Measurements from ENCODE around the gene SAFB2. TPM values are rescaled to one million over a fixed set of nuclear protein-coding genes. Genes with fewer than 3 reads are reported as not detected.

The SAFB2 gene
- total RNA-seq, 1 experiment from 2014 or later, result 22.4 TPM

GRCh38 chr19:5607318-5608275 is 15.0 kb downstream of the SAFB2 start:
- DNase-seq (ENCODE audit: low spot score), result no peak

- no peak for DNase-seq (ENCODE audit: low spot score)
These were observed 17.2 kb downstream of the SAFB2 start for GRCh38 chr19:5605362-5605761.

DNA sequence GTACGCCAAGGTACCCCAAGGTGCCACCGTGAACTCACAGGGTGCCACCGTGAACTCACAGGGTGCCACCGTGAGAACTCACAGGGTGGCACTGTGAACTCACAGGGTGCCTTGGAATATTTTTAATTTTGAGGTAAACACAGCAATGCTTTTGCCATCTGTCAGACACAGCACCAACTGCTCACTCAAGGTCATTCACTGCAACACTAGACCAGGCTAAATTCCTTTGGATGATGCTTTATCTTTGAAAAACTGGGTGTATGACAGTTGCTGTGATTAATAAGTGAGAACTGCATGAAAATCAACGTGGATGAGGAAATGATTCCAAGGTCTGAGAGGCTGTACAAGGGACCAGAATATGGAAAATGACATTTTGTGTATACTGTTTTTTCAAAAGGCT is 18.9 kb downstream of the SAFB2 start:
- no peak for DNase-seq (ENCODE audit: low spot score)

GRCh38 chr19:5600797-5601196 is 21.8 kb downstream of the SAFB2 start:
- no peak for DNase-seq (ENCODE audit: low spot score)

- no peak for DNase-seq (ENCODE audit: low spot score)
These were observed 26.8 kb downstream of the SAFB2 start for GRCh38 chr19:5595745-5596144.

GRCh38 chr19:5595129-5595528 is 27.4 kb downstream of the SAFB2 start:
- DNase-seq (ENCODE audit: low spot score), result no peak

GRCh38 chr19:5594521-5594950 is 28.0 kb downstream of the SAFB2 start:
- no peak for DNase-seq (ENCODE audit: low spot score)

GRCh38 chr19:5593343-5594255 is 29.0 kb downstream of the SAFB2 start:
- no peak for DNase-seq (ENCODE audit: low spot score)

DNA sequence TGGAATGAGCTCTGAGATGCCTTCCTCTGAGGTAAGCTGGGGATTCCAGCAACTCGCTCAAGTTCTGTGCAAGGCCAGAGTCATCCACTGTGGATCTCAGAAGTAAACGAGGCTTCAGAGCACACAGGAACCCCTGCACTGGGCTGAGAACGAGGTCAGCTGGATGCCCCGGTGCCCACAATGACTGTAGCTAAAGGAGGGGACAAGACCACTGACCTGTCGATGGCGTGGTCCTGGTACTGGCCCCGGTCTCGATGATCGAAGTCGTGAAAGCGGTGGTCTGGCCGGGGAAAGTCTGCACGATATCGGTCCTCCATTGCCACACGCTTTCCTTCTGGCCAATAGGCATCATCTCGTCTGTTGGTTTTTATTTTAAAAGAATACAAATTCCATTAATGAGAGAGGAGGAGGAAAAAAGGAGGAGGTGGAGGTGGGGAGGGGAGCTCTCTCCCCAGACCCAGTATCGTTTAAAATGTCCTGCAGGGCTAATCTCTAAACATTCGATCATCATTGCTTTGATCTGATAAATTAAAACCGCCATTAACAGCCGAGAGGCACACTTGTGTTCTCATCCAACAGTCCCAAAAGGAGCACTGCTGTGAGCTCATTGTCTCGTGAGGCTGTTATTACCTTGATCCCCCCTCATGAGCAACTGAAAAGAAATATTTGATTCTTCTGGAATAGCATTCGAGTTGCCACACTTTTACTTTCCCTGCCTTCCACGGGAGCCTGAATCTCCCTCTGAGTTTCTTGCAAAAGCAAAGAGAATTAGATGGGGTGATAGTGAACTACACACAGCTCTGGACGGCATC is 29.8 kb downstream of the SAFB2 start:
- DNase-seq (ENCODE audit: low spot score), result no peak

DNA sequence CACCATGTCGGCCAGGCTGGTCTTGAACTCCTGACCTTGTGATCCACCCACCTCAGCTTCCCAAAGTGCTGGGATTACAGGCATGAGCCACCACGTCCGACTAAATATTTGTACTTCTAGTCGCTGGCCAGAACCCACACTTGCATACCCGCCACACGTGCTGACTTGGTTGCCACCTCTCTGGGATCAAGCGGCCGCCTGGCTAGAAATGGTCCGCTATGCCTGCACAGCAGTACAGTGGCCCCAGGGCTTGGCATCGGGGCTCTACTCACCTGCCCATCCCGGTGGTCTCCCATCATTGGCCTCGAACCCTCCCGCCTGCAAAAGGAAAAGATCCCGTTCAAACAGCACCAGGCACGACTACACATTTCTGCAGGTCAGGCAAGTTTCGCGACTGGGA is 31.1 kb downstream of the SAFB2 start:
- DNase-seq (ENCODE audit: low spot score), result no peak

DNA sequence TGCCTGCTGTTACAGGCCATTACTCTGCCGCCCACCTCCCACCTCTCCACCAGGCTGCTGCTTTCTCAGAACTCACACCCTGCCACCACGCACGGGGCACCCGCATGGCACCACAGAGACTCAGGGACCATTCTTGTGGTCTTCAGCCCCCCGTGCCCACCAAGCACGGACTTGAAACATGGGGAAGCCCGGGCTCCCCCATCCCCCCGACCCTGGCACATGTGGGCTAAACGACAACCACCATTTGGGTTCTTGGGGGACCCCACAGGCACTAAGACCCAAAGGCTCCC is 31.8 kb downstream of the SAFB2 start:
- no peak for DNase-seq (ENCODE audit: low spot score)

GRCh38 chr19:5590151-5590864 is 32.3 kb downstream of the SAFB2 start:
- DNase-seq (ENCODE audit: low spot score), result no peak

DNA sequence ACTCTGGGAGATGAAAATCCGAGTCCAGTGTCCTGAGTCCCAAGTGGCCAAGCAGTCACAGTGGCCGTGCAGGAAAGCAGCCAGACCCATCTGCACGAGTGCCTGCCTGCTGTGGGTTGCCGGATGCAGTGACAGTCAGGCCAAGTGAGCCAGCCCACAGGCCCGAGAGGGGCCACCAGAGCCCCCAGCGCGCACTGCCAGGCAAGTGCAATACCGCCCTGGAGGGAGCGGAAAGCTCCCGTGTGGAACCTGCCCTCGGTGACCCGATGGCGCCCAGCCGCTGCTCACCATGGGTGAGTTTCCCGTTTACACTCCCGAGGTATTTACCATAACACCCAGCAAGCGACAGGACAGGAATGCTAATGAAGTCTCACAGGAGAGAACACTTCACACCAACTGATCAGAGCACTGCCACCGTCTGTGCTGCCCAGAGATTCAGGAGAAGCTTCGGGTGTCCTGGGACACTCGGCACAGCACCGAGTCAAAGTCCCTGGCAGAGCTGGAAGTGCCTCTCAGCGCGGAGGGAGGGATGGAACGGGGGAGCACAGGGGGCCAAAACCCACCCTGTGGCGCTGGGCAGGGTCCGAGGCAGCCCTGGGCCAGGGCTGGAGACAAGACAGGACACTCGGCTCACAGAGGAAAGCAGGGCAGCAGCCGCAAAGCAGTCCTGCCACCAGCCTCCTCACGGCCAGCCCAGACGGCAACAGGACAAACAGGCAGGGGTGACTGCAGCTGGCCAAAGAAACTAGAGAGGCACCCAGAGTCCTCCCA is 33.5 kb downstream of the SAFB2 start:
- no peak for DNase-seq (ENCODE audit: low spot score)

- no peak for DNase-seq (ENCODE audit: low spot score)
These were observed 34.1 kb downstream of the SAFB2 start for GRCh38 chr19:5588441-5588840.

DNA sequence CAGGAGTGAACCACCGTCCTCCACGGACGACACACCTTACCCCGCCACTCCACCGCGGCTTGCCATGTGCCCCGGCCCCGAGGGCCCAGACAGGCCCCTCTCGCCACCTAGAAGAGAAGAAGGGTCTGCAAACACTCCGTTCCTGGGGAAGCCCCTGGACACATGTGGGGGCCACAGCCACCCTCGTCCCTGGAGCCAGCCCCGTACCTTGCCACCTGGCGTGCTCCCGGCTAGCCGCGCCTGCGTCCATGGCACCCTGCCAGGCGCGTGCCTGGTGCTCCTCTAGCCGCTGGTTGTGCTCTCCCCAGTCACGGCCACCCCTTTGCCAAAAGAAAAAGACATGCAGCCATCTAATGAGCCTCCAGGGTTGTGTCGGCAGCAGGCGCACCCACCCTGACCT is 34.9 kb downstream of the SAFB2 start:
- DNase-seq (ENCODE audit: low spot score), result no peak

GRCh38 chr19:5587071-5587455 is 35.5 kb downstream of the SAFB2 start:
- DNase-seq (ENCODE audit: low spot score), result no peak

GRCh38 chr19:5586300-5587070 is 36.1 kb downstream of the SAFB2 start:
- DNase-seq (ENCODE audit: low spot score), result no peak

- no peak for DNase-seq (ENCODE audit: low spot score)
These were observed 36.9 kb downstream of the SAFB2 start for GRCh38 chr19:5585461-5586299.

GRCh38 chr19:5580161-5580571 is 42.4 kb downstream of the SAFB2 start:
- DNase-seq (ENCODE audit: low spot score), result no peak

Data from A172 (cell line).